PFSK-1 (cell line): ENCODE data around the gene DHRS11.

Experiments
- POLR2AphosphoS5 ChIP-seq: IDR thresholded peaks from 2 replicates; pipeline ENCODE4 v1.6.1; 2012; ENCODE audit warnings: low read depth, mild to moderate bottlenecking, control low read depth, low read length, moderate library complexity
- TAF1 ChIP-seq: IDR thresholded peaks from 2 replicates; pipeline ENCODE4 v1.6.1; 2012; ENCODE audit warnings: low read length, control low read depth, borderline replicate concordance; ENCODE audit not compliant: insufficient read depth
- TF ChIP-seq, protein P1 (sequence below), 2 experiments: IDR thresholded peaks; 2 replicates each; pipeline versions ENCODE4 v1.6.1 to v1.8.0; 2011 to 2012; ENCODE audit warnings: low read depth in 2 of 2, low read length in 2 of 2, control low read depth in 1 of 2, inconsistent platforms in 1 of 2, mild to moderate bottlenecking in 1 of 2, moderate library complexity in 1 of 2; ENCODE audit not compliant: insufficient read depth in 1 of 2

DNA sequence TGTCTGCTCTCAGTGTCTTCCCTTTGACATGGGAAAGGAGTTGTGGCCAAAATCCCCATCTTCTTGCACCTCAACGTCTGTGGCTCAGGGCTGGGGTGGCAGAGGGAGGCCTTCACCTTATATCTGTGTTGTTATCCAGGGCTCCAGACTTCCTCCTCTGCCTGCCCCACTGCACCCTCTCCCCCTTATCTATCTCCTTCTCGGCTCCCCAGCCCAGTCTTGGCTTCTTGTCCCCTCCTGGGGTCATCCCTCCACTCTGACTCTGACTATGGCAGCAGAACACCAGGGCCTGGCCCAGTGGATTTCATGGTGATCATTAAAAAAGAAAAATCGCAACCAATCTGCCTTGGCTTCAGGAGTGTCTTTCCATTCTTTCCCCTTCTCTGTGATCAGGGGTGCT is 8.8 kb downstream of the DHRS11 start:
- TF ChIP-seq, protein P1, sequence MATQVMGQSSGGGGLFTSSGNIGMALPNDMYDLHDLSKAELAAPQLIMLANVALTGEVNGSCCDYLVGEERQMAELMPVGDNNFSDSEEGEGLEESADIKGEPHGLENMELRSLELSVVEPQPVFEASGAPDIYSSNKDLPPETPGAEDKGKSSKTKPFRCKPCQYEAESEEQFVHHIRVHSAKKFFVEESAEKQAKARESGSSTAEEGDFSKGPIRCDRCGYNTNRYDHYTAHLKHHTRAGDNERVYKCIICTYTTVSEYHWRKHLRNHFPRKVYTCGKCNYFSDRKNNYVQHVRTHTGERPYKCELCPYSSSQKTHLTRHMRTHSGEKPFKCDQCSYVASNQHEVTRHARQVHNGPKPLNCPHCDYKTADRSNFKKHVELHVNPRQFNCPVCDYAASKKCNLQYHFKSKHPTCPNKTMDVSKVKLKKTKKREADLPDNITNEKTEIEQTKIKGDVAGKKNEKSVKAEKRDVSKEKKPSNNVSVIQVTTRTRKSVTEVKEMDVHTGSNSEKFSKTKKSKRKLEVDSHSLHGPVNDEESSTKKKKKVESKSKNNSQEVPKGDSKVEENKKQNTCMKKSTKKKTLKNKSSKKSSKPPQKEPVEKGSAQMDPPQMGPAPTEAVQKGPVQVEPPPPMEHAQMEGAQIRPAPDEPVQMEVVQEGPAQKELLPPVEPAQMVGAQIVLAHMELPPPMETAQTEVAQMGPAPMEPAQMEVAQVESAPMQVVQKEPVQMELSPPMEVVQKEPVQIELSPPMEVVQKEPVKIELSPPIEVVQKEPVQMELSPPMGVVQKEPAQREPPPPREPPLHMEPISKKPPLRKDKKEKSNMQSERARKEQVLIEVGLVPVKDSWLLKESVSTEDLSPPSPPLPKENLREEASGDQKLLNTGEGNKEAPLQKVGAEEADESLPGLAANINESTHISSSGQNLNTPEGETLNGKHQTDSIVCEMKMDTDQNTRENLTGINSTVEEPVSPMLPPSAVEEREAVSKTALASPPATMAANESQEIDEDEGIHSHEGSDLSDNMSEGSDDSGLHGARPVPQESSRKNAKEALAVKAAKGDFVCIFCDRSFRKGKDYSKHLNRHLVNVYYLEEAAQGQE (IDR thresholded peaks at IDR 0.05; ENCODE audit: insufficient read depth in 1 of 2, low read depth in 2 of 2, low read length in 2 of 2) = no peak
- no peak for TF ChIP-seq POLR2AphosphoS5
- TF ChIP-seq TAF1 = no peak
